ENCODE results near the gene MELTF. TPM values are rescaled to one million over a fixed set of nuclear protein-coding genes. Genes with fewer than 3 reads are reported as not detected.

The MELTF gene
- total RNA-seq, 2 experiments from 2014 or later: 9.6 to 14.6 TPM

DNA sequence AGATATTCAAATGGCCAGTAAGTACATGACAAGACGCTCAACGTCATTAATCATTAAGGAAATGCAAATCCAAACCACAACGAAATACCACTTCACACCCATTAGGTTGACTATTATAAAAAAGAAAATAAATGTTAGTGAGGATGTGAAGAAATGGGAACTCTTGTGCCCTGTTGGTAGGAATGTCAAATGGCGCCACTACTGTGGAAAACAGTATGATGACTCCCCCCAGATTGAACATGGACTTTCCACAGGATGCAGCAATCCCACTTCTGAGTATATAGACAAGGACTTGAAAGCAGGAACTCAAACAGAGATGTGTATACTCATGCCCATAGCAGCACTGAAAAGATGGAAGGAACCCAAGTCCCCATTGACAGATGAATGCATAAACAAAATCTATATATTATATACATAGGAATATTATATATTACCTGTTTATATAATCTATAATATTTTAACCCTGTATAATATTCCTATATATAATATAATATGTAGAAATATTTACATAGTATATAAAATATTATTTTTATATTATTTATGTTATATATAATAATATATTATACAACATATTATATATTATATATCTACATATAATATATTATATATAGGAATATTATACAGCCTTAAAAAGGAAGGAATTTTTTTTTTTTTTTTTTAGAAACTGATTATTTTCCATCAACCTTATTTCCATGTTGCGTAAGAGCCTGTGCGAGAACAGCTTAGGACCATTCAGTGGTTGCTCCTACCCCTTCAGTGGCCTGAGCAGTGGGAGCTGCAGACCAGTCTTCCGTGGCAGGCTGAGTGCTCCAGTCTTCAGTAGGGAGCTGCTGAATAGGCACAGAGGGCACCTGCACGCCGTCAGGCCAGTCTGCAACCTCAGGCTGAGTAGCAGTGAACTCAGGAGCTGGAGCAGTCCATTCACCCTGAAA, 43.4 kb downstream of the MELTF start:
- Histone ChIP-seq H3K36me3 (ENCODE audit: insufficient read depth, low read length) (no peaks in the 10 kb centered on the region), H3K9me3 (ENCODE audit: low read length) (no peaks in the 10 kb centered on the region), H3K4me1 (ENCODE audit: insufficient read depth, low read length, poor library complexity, severe bottlenecking) (no peaks in the 10 kb centered on the region), H3K79me2 (ENCODE audit: insufficient read depth, low read depth, low read length) (no peaks in the 10 kb centered on the region), H4K20me1 (ENCODE audit: insufficient read depth, low read length) (no peaks in the 10 kb centered on the region), H3K4me2 (ENCODE audit: low read length) (no peak overlapping the region), H3K4me3 (ENCODE audit: low read depth, low read length, poor library complexity, severe bottlenecking) (no peak overlapping the region), H3K9me2 (ENCODE audit: insufficient read depth, low read length) (no peaks in the 10 kb centered on the region), H2AFZ (ENCODE audit: low read length) (no peak overlapping the region), H3K27ac (ENCODE audit: low read depth, low read length, poor library complexity, severe bottlenecking) (no peak overlapping the region)
- no peak for DNase-seq (ENCODE audit: low spot score)
- no TSS peak for BruUV-seq (replicated peaks)
- intact Hi-C loops (cut with micrococcal nuclease; ENCODE audit: unreplicated experiment): no loop called here
- CTCF ChIA-PET (ENCODE audit: unreplicated experiment): interaction anchor here (0.6 kb wide), 1 partner anchor 1289 kb away, joined by 3 read pairs; no protein-coding TSS in a partner anchor
- TF ChIP-seq CTCF (conservative IDR thresholded peaks at IDR 0.05; ENCODE audit: low read length): no peak
- TF ChIP-seq EZH2phosphoT487 (IDR thresholded peaks at IDR 0.05; ENCODE audit: borderline replicate concordance, low read depth, low read length): no peak
- POLR2A ChIA-PET: interaction anchor here (1.0 kb wide), 1 partner anchor 31 kb away, joined by 3 read pairs; no protein-coding TSS in a partner anchor

DNA sequence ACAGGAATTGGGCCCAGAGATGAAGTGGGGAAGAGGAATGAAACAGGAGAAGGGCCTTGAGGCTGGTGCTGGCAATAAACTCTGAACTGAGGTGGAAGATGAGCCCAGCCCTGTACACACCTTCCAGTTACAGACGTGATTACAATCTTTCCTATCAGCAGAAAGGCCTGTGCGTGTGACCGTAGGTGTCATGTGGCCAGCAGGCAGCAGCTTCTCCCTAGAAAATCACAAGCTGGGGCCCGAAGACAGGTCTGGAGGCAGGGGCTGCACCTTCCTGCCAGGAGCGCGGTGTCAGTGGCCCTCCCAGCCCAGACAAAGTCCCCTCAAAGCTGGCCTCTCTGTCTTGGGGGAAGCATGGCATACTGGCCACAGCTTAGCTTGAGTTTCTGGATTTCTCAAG, 44.3 kb downstream of the MELTF start:
- Histone ChIP-seq H3K4me2 (ENCODE audit: low read length) (no peak overlapping the region), H2AFZ (ENCODE audit: low read length) (no peak overlapping the region), H3K79me2 (ENCODE audit: insufficient read depth, low read depth, low read length) (no peaks in the 10 kb centered on the region), H3K36me3 (ENCODE audit: insufficient read depth, low read length) (no peaks in the 10 kb centered on the region), H3K27ac (ENCODE audit: low read depth, low read length, poor library complexity, severe bottlenecking) (no peak overlapping the region), H4K20me1 (ENCODE audit: insufficient read depth, low read length) (no peaks in the 10 kb centered on the region), H3K4me3 (ENCODE audit: low read depth, low read length, poor library complexity, severe bottlenecking) (no peak overlapping the region), H3K9me3 (ENCODE audit: low read length) (no peaks in the 10 kb centered on the region), H3K9me2 (ENCODE audit: insufficient read depth, low read length) (no peaks in the 10 kb centered on the region), H3K4me1 (ENCODE audit: insufficient read depth, low read length, poor library complexity, severe bottlenecking) (no peaks in the 10 kb centered on the region)
- ChIA-PET POLR2A (interaction anchor here (1.0 kb wide), 1 partner anchor 30 kb away, joined by 3 read pairs; no protein-coding TSS in a partner anchor), CTCF (ENCODE audit: unreplicated experiment) (no interaction called here)
- no TSS peak for BruUV-seq (replicated peaks)
- no peak for DNase-seq (ENCODE audit: low spot score)
- intact Hi-C loops (cut with micrococcal nuclease; ENCODE audit: unreplicated experiment): no loop called here
- TF ChIP-seq EZH2phosphoT487 (IDR thresholded peaks at IDR 0.05; ENCODE audit: borderline replicate concordance, low read depth, low read length) (no peak), CTCF (conservative IDR thresholded peaks at IDR 0.05; ENCODE audit: low read length) (no peak)

DNA sequence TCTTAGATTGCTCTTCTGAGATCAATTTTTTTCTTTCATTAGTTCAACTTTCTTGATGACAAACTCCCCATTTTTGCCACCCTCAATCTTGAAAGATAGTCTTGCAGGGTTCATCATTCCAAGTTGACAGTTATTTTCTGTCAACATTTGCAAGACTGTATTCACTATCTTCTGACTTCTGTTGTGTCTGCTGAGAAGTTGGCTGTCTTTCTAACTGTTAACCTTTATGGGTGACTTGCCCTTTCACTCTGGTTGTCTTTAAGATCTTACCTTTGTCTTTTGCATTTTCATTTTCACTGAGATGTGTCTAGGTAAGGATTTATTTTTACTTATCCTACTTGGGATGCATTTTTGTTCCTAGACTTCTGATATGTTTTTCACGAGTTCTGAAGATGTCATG, 46.4 kb downstream of the MELTF start:
- Histone ChIP-seq H3K27ac (ENCODE audit: low read depth, low read length, poor library complexity, severe bottlenecking) (no peak overlapping the region), H4K20me1 (ENCODE audit: insufficient read depth, low read length) (no peaks in the 10 kb centered on the region), H3K4me2 (ENCODE audit: low read length) (no peak overlapping the region), H3K4me1 (ENCODE audit: insufficient read depth, low read length, poor library complexity, severe bottlenecking) (peaks cover 4% of the 10 kb centered on the region), H3K79me2 (ENCODE audit: insufficient read depth, low read depth, low read length) (no peaks in the 10 kb centered on the region), H3K4me3 (ENCODE audit: low read depth, low read length, poor library complexity, severe bottlenecking) (no peak overlapping the region), H2AFZ (ENCODE audit: low read length) (no peak overlapping the region), H3K9me3 (ENCODE audit: low read length) (no peaks in the 10 kb centered on the region), H3K36me3 (ENCODE audit: insufficient read depth, low read length) (no peaks in the 10 kb centered on the region), H3K9me2 (ENCODE audit: insufficient read depth, low read length) (no peaks in the 10 kb centered on the region)
- TF ChIP-seq CTCF (conservative IDR thresholded peaks at IDR 0.05; ENCODE audit: low read length) (no peak), EZH2phosphoT487 (IDR thresholded peaks at IDR 0.05; ENCODE audit: borderline replicate concordance, low read depth, low read length) (no peak)
- BruUV-seq (replicated peaks): no TSS peak
- ChIA-PET POLR2A (interaction anchor here (0.5 kb wide), 1 partner anchor 446 kb away, joined by 6 read pairs; no protein-coding TSS in a partner anchor), CTCF (ENCODE audit: unreplicated experiment) (no interaction called here)
- intact Hi-C loops (cut with micrococcal nuclease; ENCODE audit: unreplicated experiment): no loop called here
- no peak for DNase-seq (ENCODE audit: low spot score)

Measured in OCI-LY7 (cell line).